ENCODE data around the gene RAB7B. TPM values are rescaled to one million over a fixed set of nuclear protein-coding genes. Genes with fewer than 3 reads are reported as not detected.

RAB7B gene
- total RNA-seq, 2 experiments from 2014 or later, result not detected

GRCh38 chr1:205993068-205993467 lies 10.1 kb downstream of the RAB7B start:
- no peaks in the 10 kb centered on the region for H3K9me3 ChIP-seq (ENCODE audit: low read length)
- BruUV-seq (replicated peaks), result no TSS peak
- CTCF ChIA-PET (ENCODE audit: unreplicated experiment), result no interaction called here

GRCh38 chr1:205992218-205992882 lies 10.8 kb downstream of the RAB7B start:
- H3K79me2 ChIP-seq (ENCODE audit: insufficient read depth, low read depth, low read length), result no peaks in the 10 kb centered on the region
- no peaks in the 10 kb centered on the region for H3K9me2 ChIP-seq (ENCODE audit: insufficient read depth, low read length)
- H3K27ac ChIP-seq (ENCODE audit: low read depth, low read length, poor library complexity, severe bottlenecking), result no peak overlapping the region
- ChIA-PET POLR2A (no interaction called here), CTCF (ENCODE audit: unreplicated experiment) (no interaction called here)
- H3K4me1 ChIP-seq (ENCODE audit: insufficient read depth, low read length, poor library complexity, severe bottlenecking), result no peaks in the 10 kb centered on the region
- H3K4me3 ChIP-seq (ENCODE audit: low read depth, low read length, poor library complexity, severe bottlenecking), result no peak overlapping the region
- H3K9me3 ChIP-seq (ENCODE audit: low read length), result no peaks in the 10 kb centered on the region
- TF ChIP-seq CTCF (conservative IDR thresholded peaks at IDR 0.05; ENCODE audit: low read length) (no peak), EZH2phosphoT487 (IDR thresholded peaks at IDR 0.05; ENCODE audit: borderline replicate concordance, low read depth, low read length) (no peak)
- DNase-seq (ENCODE audit: low spot score), result no peak
- intact Hi-C loops (cut with micrococcal nuclease; ENCODE audit: unreplicated experiment), result no loop called here
- H2AFZ ChIP-seq (ENCODE audit: low read length), result no peak overlapping the region
- H3K36me3 ChIP-seq (ENCODE audit: insufficient read depth, low read length), result no peaks in the 10 kb centered on the region
- no TSS peak for BruUV-seq (replicated peaks)
- no peak overlapping the region for H3K4me2 ChIP-seq (ENCODE audit: low read length)
- no peaks in the 10 kb centered on the region for H4K20me1 ChIP-seq (ENCODE audit: insufficient read depth, low read length)

More at GRCh38 chr1:205993068-205993467, 10.1 kb downstream of the RAB7B start:
- no peak overlapping the region for H2AFZ ChIP-seq (ENCODE audit: low read length)
- intact Hi-C loops (cut with micrococcal nuclease; ENCODE audit: unreplicated experiment), result no loop called here
- H4K20me1 ChIP-seq (ENCODE audit: insufficient read depth, low read length), result no peaks in the 10 kb centered on the region
- H3K4me2 ChIP-seq (ENCODE audit: low read length), result no peak overlapping the region
- no peaks in the 10 kb centered on the region for H3K9me2 ChIP-seq (ENCODE audit: insufficient read depth, low read length)
- no peak overlapping the region for H3K4me3 ChIP-seq (ENCODE audit: low read depth, low read length, poor library complexity, severe bottlenecking)
- no peak for DNase-seq (ENCODE audit: low spot score)
- TF ChIP-seq EZH2phosphoT487 (IDR thresholded peaks at IDR 0.05; ENCODE audit: borderline replicate concordance, low read depth, low read length) (no peak), CTCF (conservative IDR thresholded peaks at IDR 0.05; ENCODE audit: low read length) (no peak)
- POLR2A ChIA-PET, result interaction anchor here (1.3 kb wide), 1 partner anchor 99 kb away, joined by 3 read pairs; no protein-coding TSS in a partner anchor
- H3K36me3 ChIP-seq (ENCODE audit: insufficient read depth, low read length), result no peaks in the 10 kb centered on the region
- no peaks in the 10 kb centered on the region for H3K4me1 ChIP-seq (ENCODE audit: insufficient read depth, low read length, poor library complexity, severe bottlenecking)
- no peaks in the 10 kb centered on the region for H3K79me2 ChIP-seq (ENCODE audit: insufficient read depth, low read depth, low read length)
- no peak overlapping the region for H3K27ac ChIP-seq (ENCODE audit: low read depth, low read length, poor library complexity, severe bottlenecking)

- CTCF ChIA-PET (ENCODE audit: unreplicated experiment), result no interaction called here
- H3K4me1 ChIP-seq (ENCODE audit: insufficient read depth, low read length, poor library complexity, severe bottlenecking), result no peaks in the 10 kb centered on the region
- DNase-seq (ENCODE audit: low spot score), result no peak
- H3K79me2 ChIP-seq (ENCODE audit: insufficient read depth, low read depth, low read length), result no peaks in the 10 kb centered on the region
- intact Hi-C loops (cut with micrococcal nuclease; ENCODE audit: unreplicated experiment), result no loop called here
- no peak overlapping the region for H3K4me3 ChIP-seq (ENCODE audit: low read depth, low read length, poor library complexity, severe bottlenecking)
- no peaks in the 10 kb centered on the region for H3K9me2 ChIP-seq (ENCODE audit: insufficient read depth, low read length)
- H4K20me1 ChIP-seq (ENCODE audit: insufficient read depth, low read length), result no peaks in the 10 kb centered on the region
- TF ChIP-seq CTCF (conservative IDR thresholded peaks at IDR 0.05; ENCODE audit: low read length) (no peak), EZH2phosphoT487 (IDR thresholded peaks at IDR 0.05; ENCODE audit: borderline replicate concordance, low read depth, low read length) (no peak)
- POLR2A ChIA-PET, result no interaction called here
- no TSS peak for BruUV-seq (replicated peaks)
- H3K36me3 ChIP-seq (ENCODE audit: insufficient read depth, low read length), result no peaks in the 10 kb centered on the region
- H3K9me3 ChIP-seq (ENCODE audit: low read length), result no peaks in the 10 kb centered on the region
- no peak overlapping the region for H2AFZ ChIP-seq (ENCODE audit: low read length)
- H3K27ac ChIP-seq (ENCODE audit: low read depth, low read length, poor library complexity, severe bottlenecking), result no peak overlapping the region
- no peak overlapping the region for H3K4me2 ChIP-seq (ENCODE audit: low read length)
Measured at GRCh38 chr1:205991237-205991636, 12.0 kb downstream of the RAB7B start.
